Measurements from ENCODE around the gene SLC27A4. TPM values are rescaled to one million over a fixed set of nuclear protein-coding genes. Genes with fewer than 3 reads are reported as not detected.

SLC27A4 gene
- total RNA-seq, 1 donor from 2014 or later: 50.4 TPM

DNA sequence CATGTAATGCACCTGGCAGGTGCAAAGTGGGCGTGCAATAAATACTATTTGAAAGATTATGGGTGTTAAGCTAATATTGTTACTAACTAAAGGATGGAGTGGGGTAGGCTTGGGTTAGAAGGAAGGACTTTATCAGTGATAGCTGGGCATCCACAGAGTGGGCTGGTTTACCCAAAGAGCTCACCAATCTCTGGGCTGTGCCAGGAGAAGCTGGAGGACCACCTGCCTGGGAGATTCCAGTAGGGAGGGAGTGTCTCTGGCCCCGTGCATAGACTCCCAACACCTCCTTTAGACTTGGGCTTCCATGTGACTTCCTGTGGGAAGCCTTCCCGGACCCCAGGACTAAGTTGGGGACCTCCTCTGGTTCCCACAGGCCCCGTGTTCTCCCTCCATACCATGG is 25.2 kb downstream of the SLC27A4 start:
- no peak for DNase-seq (ENCODE audit: low spot score)

DNA sequence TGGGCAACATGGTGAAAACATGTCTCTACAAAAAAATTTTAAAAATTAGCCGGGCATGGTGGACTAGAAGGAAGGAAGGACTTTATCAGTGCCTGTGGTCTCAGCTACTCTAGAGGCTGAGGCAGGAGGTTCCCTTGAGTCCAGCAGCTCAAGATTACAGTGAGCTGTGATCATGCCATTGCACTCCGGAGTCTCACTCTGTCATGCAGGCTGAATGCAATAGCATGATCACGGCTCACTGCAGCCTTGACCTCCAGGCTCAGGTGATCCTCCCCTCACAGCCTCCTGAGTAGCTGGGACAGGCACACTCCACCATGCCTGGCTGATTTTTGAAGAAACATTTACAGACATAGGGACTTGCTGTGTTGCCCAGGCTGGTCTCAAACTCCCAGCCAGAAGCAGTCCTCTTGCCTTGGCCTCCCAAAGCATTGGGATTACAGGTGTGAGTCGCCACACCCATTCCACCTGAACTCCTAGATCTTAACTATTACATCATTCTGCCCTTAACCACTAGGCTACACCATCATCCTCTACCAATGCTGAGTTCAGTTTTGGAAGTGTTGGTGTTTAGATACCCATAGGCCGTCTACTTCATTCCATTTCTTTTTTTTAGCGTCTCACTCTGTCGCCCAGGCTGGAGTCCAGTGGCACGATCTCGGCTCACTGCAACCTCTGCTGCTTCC is 28.8 kb downstream of the SLC27A4 start:
- no peak for DNase-seq (ENCODE audit: low spot score)

DNA sequence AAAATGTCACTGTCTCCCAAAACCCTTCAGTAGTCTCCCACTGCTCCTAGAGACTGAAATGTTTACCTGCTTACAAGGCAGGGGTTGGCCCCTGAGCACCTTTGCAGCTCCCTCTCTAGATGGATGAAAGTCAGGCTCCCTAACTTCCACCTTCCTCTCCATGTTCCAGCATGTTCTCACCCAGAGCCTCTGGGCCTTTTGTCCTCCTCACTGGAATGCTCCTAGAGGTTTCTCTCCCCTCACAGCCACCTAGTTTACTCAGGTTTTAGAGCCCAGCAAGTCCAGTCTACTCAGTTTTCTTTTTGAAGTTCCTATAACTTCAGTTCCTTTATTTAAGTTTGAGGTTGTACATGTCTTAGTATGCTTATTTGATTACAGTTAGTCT is 30.0 kb downstream of the SLC27A4 start:
- DNase-seq (ENCODE audit: low spot score): no peak

DNA sequence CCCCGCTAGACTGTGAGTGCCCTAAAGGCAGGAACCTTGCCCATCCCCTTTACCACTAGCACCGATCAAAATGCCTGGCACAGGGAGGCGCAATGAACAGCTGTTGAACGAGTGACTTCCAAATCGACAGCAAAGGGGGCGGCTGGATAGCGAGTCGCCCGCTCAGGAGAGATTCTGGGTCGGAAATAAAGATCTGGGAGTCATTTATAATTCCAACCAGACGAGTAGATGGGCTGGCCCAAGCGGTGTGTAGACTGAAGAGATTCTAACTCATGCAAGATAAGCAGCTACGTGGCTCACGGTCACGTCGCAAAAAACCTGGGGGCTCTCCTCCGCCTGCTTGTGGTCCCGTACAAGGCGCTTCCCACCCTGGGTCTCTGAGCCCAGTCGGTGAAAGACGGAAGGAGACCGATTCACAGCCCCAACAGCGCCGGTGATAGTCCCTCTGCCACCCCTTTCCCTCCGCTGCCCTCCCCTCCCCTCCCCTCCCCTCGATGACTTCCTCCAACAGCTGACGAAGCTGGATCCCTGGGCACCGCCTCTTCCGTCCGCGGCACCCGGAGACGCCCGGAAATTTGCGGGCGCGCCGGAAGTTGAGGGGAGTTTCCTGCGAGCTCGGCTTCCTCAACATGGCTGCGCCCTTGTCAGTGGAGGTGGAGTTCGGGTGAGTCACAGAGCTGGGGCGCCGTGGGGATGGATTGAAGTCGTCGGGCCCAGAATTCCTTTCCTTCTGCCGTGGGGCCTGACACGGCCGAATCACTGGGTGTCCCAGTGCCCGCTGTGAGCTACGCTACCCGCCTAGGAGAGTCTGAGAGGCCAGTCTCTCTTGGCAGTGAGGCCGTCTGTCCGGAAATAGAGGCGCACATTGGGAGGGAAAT is 30.7 kb downstream of the SLC27A4 start, which contains the start of gene URM1:
Gene URM1, plus strand, starts transcription at position 623 of the 878 bp plus-strand sequence. Its CDS starts 7 bp downstream, at position 630.
- peak; percentile 96 for DNase-seq (ENCODE audit: low spot score)

DNA sequence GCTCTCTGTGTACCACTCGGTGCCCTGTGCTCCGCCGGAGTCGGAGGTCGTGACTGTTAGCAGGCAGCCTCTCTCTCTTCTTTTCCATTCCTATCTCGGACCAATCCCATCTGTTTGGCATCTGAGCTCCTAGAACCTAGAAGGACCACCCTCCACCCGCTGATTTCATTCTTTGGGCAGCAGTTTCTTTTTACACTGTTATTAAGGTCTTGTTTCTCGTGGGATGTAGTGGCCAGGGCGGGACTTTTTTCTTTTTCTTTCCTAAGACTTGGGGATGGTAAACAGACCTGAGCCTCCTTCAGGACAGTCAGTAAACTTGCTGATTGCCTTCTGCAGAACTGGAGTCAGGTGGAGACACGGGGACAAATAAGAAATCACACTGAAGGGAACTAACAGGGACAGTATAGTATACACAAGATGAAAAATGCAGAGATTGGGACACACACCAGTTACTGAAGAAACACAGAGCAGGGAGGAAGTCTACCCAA is 31.3 kb downstream of the SLC27A4 start:
- no peak for DNase-seq (ENCODE audit: low spot score)

DNA sequence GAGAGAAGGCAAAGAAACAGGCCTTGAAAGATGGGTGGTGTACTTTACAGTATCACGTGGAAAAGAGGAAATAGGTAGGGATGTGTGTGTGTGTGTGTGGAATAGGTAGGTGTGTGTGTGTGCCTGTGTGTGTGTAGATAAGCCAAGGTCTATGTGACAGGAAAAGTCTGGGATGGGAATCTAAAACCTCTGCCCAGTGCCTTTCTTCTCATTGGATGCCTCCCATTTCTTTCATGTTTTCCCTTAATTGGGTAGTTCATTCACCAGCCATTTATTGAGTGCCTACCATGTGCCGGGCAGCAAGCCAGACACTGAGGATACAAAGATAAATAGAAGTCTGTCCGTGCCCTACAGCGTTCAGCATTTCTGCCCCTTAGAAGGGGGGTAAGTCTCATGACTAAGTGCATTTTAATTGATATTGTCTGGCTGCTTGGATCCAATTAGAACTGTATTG is 31.9 kb downstream of the SLC27A4 start:
- no peak for DNase-seq (ENCODE audit: low spot score)

DNA sequence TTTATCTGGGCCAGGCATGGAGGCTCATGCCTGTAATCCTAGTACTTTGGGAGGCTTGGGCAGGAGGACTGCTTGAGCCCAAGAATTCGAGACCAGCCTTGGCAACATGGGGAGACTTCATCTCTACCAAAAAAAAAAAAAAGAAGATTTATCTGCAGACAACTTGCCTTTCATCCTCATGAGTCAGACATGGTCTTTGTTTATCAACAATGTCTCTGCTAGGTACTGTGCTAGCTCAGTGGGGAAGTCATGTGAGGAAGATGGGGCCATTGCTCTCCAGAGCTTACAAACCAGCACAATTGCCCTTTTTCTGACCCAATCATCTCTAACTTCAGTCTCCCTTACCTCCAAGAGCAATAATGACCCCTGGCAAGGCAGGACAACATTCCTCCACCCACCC is 32.5 kb downstream of the SLC27A4 start:
- no peak for DNase-seq (ENCODE audit: low spot score)

DNA sequence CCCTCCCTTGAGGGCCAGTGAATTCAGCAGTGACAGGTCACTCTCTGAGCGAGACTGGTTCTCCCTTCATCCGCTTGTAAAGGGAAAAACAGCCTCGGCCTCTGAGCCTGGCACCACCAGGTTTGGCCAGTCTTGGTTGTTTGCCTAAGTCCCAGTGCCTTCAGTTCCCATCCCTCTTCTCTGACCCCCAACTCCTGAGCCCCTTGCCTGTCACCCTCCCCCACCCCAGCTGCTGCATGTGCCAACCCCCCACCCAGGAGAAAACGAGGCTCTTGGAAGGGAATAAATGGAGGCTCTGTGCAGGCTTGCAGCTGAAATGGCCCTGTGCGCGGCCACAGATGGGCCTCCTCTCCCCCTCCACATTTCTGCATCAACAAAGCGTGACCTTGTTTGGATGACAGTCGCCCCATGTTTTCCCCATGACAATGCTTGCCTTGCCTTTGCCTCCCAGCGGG is 33.9 kb downstream of the SLC27A4 start:
- DNase-seq (ENCODE audit: low spot score): no peak

DNA sequence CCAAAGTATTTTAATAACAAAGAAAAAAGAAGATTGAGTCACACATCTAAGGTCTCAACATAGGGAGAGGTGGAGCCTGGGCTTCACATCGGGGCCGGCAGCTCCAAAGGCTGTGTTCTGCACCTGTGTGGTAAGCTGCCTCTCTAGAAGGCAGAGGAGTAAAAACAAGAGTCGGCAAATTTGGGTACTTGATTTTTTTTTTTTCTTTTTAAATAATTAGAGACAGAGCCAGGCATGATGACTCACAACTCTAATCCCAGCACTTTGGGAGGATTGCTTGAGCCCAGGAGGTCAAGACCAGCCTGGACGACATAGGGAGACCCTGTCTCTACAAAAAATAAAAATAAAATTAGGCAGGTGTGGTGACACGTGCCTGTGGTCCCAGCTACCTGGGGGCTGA is 35.5 kb downstream of the SLC27A4 start:
- DNase-seq (ENCODE audit: low spot score): no peak

DNA sequence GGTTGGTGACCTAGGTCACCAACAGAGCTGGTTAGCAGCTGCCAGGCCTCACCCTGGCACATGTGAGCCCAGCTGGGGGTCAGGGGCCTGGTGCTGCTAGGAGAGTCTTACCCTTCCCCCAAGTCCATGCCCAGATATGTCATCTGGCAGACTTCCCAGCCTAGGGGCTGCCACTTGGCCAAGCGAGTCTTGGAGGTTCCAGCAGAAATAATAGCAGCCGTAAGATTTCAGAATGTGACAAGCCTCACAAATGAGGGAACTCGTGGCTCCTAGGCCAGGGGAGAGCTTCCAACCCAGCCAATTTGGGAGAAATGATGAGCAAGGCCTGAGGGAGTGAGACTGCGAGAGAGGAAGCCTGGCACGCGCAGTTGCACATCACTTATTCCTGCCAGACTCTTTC is 41.9 kb downstream of the SLC27A4 start:
- no peak for DNase-seq (ENCODE audit: low spot score)

DNA sequence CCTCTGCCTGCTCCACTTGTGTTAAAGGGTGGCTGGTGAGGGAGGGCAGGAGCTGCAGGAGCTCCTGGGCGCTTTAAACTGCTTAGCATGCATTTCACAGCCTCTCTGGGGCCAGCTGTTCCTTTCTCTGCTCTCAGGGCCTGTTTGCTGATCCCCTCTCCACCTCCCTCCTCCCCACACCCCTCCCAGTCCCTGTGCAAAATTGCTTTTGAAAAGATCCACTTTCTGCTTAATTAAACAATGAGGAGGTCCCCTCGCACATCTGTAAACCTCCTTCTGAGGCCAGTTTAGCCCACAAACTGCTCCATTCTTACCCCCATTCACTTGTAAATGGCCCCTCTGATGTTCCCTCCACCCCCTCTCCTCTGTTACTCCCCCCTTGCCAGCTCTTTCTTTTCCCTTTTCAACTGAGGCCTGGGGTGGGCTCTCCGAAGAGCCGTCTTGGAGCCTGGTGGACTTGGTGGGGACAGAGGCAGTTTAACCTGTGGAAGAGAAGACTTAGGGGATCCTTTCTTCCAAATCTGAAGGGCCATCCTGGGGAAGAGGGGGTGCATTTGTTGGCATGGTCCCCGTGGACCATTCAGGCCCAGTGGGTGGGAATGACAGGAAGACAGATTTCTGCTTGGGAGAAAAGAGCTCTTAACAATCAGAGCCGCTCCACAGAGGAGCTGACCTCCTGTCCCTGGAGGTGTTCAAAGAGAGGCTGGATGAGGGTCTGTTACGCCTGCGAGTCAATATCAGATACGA is 42.9 kb downstream of the SLC27A4 start:
- no peak for DNase-seq (ENCODE audit: low spot score)

DNA sequence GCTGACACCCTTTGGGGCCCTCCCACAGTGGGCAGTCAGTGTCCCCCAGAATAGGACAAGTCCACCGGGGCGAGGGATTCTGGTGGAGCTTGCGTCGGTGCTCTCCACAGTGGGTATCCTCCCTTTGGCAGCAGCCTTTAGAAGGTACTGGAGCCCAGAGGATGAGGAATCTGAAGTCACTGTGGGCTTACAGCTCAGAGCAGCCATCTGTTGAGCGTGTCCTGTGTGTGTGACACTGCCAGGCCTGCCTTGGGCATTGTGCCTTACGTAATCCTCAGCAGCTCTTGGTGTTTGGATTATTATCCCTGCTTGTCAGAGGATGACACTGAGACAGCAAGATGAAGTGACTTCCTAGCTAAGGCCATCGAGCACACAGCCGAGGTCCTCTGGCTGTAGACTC is 43.5 kb downstream of the SLC27A4 start:
- no peak for DNase-seq (ENCODE audit: low spot score)

DNA sequence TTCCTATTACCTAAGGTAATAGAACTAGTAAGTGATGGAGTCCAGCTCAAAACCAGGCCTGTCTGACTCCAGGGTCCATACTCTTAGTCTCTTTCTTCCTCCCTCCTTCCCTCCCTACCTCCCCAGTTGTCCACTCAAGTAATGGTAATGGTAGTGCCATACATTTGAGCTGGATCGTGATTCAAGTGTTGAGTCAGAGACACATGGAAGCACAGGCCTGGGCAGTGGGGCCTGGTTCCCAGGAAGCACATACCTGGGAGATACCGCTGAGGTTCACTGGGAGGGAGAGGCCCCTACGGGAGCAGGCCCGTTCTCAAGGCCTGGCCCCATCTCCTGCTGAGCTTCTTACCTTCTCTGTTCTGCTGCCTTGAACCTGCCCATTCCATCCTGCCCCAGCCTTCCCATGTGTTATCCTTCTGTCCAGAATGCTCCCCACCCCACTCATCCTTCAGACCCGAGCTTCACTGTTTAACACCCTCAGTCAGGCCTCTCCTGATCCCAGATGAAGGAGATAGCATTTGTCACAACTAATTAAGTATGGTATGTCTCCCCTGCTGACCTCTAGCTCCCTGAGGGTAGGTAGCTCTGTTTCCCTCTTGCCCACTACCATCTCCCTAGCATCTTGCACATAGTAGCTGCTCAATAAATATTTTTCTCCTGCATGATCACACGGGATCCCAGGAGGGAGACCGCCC is 44.6 kb downstream of the SLC27A4 start:
- DNase-seq (ENCODE audit: low spot score): no peak

DNA sequence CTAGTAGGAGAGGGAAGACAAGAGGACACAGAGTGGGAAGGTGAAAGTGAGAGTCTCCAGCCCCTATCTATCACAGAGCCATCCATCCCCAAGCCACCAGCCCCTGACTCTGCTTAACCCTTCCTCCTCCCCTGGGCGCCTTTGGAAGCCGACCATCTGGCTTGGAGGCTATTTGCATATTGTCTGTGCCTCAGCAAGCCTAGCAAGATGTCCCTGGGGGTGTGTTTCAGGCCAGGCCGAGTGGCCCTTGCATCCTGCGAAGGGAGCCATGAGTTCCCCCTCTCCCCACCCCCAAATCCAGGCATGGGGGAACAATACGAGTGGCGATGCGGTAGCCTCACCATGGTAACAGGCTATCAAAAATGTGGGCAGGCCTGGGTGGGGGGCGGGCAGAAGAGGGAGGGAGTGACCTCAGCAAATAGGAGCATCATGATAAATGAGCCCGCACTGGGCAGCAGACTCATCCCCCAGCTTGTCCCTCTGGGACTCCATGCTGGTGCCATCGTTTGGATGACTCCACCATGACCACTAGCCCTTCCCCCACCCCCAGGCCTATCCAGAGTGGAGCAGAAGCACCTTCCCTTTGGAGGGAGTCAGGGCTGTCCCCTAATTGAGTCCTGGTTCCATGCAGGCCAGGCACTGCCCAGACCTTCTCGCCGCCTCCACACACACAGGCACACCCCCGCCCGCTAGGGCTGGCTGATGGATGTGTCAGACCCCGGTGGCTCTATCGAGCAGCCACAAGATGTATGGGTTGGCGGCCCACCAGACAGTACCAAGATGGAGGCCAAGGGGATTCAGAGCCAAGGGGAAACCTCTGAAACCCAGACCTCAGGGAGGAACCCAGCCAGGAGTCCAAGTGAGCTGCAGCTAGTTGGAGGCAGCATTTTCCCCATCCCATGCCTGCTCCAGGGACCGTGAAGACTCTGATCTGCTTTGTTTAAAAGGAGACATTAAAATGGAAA is 45.5 kb downstream of the SLC27A4 start:
- no peak for DNase-seq (ENCODE audit: low spot score)

DNA sequence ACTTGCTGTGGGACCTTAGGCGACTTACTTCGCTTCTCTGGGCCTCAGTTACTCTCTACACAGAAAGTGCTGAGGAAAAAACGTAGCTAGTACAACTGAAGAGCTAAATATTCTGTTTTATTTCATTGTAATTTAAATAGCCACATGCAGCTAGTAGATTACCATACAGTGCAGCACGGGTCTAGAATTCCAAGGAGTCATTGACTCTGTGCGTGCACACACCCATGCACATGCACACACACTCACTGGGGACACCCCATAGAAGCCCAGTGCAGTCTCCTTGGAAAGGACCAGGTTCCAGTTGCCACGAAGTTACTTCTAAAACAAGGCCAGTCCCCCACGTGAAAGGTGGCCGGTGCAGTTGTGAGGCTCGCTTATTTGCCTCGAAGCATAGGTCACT is 47.8 kb downstream of the SLC27A4 start:
- no peak for DNase-seq (ENCODE audit: low spot score)

DNA sequence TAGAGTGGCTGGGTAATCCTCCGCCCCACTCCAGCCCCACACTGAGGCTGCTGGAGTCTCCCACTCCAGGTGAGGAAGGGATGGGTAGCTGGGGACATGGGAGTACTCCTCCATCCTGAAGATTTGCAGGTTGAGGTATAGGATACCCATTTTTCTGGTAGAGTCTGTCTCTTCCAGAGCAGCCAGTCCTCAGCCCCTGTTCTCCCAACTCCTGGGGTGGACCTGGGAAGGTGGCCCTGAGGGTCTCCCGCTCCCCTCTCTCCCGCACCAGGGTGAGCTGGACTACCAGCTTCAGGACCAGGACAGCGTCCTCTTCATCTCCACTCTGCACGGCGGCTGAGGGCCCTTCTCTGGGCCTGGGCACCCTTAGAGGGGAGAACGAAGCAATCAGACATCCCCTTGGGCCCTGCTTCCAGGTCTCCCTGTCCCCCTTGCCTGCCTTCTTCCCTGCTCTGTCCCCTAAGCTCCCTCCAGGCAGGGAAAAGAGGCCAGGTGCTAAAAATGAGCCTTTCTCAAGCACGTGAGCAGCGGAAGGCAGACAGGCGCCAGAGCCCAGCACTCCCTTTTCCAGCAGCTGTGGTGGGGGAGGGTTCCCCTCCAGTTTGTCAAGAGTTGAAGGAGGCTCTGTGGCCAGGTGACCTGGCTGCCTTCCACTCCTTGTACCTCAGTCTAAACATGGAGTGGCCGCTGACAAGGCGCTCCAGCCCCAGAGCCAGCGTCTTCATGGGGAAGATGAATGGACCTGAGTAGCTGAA is 49.2 kb downstream of the SLC27A4 start:
- no peak for DNase-seq (ENCODE audit: low spot score)

DNA sequence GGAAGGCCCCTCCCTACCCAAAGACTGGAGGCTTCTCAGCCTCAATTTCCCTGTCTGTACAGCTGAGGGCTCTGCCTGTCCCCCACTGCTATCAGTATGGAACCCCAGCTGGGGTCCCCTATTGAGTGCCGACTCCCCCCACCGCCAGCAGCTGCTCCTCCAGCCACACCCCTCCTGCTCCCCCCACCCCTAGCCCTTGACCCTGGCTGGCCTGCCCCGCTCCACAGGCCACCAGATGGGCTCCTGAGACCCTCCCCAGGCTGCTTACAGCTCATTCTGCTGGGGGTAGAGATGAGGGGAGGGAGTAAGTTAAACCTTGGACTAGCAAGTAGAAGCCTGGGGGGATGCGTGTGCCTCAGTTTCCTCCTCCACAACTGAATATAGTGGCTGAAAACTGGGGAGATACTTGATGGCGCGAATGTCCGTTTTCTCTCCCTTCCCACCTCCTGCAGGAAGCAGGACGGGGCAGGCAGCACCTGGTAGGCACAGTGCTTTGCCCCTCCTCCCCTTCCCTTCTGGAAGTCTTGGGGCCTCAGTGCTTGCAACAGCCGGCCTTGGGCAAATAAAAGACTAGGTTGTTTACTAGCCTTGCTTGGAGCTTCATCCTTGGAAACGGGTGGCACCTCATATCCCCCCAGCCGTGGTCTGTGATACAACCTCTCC is 50.0 kb downstream of the SLC27A4 start:
- no peak for DNase-seq (ENCODE audit: low spot score)

DNA sequence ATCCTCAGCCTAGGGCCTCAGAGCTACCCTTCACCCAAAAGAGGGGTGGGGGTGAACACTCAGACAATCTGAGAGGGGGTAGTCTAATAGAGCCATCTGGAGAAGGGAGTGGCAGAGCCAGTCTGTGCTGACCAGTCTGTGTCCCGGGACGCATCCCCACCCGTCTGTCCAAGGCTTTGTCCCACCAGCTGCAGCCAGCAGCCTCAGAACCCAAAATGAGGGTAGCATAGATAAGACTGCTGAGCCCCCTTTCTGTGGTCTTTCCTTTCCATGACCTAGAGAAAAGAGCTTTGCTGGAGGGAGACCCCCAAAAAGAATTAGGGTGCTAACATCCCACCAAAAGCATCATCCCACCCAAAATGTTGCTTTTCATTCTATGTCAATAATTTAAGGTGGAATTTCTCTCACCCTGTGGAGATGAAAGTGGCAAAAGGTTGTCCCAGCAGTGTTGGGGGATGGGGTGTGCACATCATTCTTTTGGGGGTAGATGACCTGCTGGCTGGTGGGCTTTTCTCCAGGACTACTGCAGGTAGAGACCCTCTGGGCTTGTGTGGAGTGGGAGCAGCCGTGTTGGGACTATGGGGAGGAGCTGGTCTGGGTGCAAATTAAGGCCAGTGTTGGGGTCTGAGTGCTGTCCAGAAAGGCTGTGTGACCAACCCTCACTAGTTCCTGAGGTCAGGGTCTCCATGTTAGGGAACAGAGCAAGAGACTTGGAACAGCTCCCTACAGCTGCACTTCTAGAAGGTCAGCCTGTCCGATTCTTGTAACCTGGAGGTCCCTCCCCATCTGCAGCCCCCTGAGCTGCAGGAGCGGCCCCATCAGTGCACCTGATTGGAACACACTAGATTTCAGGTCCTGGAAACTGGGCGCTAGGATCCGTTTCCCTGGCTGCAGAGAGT is 50.7 kb downstream of the SLC27A4 start:
- DNase-seq (ENCODE audit: low spot score): no peak

Measured in mucosa of gallbladder (tissue), 1 donor.